GM19025 (cell line): ENCODE data around the gene UNC50.

Source experiments
- ATAC-seq: cut with Tn5 transposase; IDR thresholded peaks from one replicate; pipeline ENCODE4 v1.9.1; 2021; ENCODE audit warnings: mild to moderate bottlenecking, low read depth, moderate library complexity; ENCODE audit not compliant: unreplicated experiment

The UNC50 gene

GRCh38 chr2:98607104-98607503 is 1.3 kb upstream of the UNC50 start:
- ATAC-seq: no peak

DNA sequence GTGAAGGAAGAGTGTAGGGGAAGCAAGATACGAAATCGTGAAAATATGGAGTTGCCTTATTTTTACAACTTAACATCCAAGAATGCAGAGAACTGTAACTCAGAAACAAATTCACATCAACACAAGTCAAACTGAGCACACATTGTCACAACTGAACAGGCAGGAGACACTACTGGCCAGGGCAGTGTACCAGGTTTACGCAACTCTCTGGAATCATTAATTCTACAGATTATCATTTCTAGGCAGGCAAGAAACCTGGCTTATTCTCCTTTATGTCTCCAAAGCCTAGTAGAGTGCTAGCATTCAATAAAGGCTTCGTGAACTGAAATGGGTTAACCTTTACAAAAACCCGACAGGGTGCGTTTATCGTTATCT is 661 bp upstream of the UNC50 start:
- ATAC-seq: no peak

DNA sequence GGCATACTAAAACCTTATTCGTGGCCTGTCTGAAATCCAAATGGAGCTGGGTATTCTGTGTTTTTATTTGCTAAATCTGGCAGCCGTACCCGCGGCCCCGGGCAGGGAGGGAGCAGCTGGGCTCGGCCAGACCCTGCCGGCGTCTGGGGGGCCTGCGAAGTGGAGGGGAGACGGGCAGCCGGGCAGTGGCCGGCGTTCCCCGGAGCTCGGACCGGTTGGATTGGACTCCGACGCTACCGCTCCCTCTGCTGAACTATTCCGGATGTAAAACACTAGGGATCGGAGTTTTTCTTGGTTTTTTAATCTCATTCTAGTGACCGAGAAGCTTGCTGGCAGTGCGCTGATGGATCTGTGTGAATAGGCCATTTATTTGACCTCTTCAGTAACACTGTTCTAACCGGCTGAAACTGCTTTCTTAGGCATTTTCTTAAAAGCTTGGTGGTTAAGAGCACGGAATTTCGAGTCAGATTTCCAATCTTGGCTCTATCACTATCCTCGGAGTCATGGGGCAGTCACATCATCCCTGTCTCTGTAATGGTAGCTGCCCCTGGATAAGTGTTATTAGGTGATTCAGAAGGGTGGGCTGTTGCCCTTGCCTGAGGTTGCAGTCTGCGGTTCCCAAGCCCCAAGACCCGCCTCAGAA is 694 bp downstream of the UNC50 start:
- peak; percentile 7 for ATAC-seq

GRCh38 chr2:98614024-98614739 is 5.8 kb downstream of the UNC50 start:
- no peak for ATAC-seq

GRCh38 chr2:98615481-98615880 is 7.1 kb downstream of the UNC50 start:
- ATAC-seq: no peak

- no peak for ATAC-seq
Observed at GRCh38 chr2:98617149-98617548, 8.8 kb downstream of the UNC50 start.

DNA sequence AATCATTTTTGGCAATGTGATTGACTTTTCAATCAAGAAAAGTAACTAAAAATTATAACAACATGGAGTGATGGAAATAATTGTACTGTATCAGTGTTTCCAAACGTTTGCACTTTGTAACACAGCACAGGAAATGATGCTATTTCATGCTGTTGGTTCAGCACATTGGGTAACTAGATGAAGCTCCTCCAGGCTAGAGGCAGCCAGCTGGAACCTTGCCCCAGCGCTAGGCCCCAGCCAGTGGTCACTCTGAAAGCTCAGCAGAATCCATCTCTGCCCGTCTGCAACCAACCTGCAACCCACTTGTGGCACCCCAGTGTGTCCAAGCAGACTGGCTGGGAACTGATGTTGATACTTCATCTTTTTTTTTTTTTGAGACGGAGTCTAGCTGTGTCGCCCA is 15.3 kb downstream of the UNC50 start:
- no peak for ATAC-seq

DNA sequence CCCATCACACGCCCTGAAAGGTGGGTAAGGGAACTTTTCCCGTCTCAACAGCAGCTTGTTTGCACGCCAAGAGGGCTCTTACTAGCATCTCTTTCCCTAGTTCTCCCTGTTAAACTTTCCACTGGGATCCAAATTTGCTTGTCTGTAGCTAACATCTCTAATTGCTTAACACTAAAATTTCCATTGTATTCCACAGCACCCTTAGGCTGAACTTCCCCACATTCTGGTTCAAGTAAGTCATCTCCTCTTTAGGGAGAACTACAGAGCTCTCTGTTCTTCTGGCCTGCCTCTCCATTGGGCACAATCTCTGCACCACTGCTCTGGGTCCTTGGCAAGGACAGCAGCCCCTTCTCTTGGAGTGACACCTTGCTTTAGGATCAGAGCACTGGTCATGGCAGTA is 24.0 kb downstream of the UNC50 start:
- ATAC-seq: no peak

DNA sequence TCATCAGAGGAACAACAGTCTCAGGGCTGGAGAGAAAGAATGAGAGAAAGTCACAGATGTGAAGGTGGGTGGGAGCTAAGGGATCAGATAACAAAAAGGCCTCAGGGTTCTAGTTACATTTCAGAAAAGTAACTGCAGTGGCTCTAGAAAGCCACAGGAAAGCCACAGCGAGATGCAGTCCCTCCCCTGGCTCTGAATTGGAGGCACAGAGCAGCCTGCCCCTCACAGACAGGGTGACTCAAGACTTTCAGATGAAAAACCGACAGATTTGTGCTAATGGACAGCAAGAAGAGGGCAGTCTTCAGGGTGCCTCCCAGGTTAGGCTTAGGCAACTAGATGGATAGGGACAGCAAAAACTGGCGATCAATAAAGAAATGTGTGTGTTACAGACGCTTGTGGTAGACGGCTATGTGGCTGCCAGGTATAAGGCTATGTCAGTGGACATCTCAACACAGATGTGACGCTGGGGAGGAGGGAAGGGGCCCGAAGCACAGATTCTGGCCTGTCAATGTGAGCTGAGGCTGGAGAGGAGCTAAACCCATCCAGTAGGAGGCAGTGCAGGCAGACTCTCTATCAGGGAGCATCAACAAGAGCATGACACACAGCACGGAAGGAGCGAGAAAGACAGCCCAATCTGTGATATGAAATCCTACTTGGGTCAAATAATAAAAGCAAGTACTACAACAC is 26.2 kb downstream of the UNC50 start:
- ATAC-seq: no peak

GRCh38 chr2:98637401-98638147 is 29.2 kb downstream of the UNC50 start:
- no peak for ATAC-seq

DNA sequence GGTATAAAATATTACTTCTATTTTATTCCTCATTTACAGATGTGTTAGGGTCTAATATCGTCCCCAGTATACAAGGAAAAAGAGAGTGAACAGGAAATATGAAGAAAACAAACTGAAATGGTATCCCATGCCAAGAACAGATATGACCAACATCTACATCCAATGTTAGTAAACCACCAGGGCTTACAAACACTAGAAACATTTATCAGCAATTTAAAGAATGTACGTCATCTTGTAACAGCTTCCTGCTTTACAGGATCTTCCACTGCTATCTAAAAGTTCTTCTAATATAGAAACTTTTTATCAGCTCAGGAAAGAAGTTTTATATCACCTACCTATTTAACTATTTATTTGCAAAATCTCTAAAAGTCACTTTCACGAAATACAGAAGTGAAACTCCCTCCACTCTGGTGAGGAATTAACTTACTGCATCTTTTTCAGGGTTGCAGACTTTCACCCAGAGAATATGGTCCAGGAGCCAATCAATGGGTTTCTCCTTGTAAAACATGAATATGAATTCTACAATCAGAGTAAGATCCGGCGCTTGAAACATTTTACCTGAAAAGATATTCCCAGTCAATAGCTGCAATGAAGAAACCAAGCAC is 35.2 kb downstream of the UNC50 start:
- no peak for ATAC-seq

- no peak for ATAC-seq
Observed at GRCh38 chr2:98647636-98648035, 39.2 kb downstream of the UNC50 start.

DNA sequence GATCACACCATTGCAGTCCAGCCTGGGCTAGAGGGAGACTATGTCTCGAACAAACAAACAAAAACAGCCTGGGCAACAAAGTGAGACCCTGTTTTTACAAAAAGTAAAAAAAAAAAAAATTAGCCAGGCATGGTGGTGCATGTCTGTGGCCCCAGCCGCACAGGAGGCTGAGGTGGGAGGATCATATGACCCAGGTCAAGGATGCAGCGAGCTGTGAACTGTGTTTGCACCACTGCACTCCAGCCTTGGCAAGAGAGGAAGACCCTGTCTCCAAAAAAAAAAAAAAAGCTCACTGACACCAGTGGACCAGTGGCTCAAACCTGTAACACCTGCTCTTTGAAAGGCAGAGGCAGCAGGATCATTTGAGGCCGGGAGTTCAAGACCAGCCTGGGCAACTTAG is 40.1 kb downstream of the UNC50 start:
- no peak for ATAC-seq

GRCh38 chr2:98649135-98649991 is 41.0 kb downstream of the UNC50 start:
- ATAC-seq: peak; percentile 55

DNA sequence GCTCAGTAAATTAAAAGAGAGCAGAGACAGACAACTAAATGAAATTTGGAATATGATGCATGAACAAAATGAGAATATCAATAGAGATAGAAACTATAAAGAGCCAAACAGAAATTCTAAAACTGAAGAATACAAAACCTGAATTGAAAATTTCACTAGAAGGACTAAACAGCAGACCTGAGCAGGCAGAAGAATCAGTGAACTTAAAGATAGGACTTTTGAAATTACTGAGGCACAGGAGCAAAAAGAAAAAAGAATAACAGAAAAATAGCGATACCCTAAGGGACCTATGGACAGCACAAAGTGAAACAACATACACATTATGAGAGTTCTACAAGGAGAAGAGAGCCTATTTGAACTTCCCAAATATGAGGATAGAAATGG is 41.6 kb downstream of the UNC50 start:
- ATAC-seq: no peak

- ATAC-seq: no peak
Observed at GRCh38 chr2:98650998-98651397, 42.6 kb downstream of the UNC50 start.

DNA sequence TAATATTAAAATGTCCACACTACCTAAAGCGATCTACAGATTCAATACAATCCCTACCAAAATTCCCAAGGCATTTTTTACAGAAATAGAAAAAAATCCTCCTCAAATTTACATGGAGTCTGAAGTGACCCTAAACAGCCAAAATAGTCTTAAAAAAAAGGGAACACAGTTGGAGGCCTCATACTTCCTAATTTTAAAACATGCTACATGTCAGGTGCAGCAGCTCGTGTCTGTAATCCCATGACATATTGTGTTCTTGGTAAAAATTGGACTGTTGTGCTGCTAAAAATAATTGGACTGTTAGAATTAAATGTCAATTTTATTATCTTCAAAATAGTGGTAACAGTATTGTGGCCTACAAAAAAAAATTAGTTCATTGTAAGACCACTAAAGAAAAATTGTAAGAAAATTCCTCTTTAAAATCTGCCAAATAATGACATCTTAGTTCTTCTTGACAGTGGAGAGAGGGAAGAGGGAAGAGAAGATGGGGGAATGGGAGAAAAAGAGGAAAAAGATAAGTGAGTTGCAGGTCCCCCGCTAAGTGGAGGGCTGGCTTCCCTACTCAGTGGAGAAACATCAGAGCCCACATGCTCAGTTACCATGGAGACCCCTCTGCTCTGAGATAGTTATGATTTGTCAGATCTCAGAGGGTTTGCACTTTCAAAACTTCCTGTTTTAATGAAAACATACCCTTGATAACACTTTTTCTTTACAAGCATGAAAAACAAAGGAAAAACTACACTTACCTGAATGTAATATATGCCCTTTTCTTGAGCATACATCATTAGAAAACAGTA is 46.5 kb downstream of the UNC50 start:
- ATAC-seq: no peak

GRCh38 chr2:98656800-98657199 is 48.4 kb downstream of the UNC50 start:
- no peak for ATAC-seq
